GM10266 (cell line): ENCODE results near the gene CTCF.

Source experiments
- DNase-seq: peaks from one replicate; pipeline ENCODE4 v3.0.0; 2012; ENCODE audit errors: extremely low spot score
- CTCF ChIP-seq: IDR thresholded peaks from 2 replicates; pipeline ENCODE4 v1.5.1; 2012; ENCODE audit warnings: mild to moderate bottlenecking, low read depth; ENCODE audit not compliant: control insufficient read depth, insufficient read depth; ENCODE audit errors: missing control alignments

Gene CTCF

GRCh38 chr16:67663151-67663876, 101.0 kb downstream of the CTCF start:
- peak; percentile 51 for TF ChIP-seq CTCF
- DNase-seq, result peak; percentile 52

GRCh38 chr16:67663877-67664222, 101.5 kb downstream of the CTCF start:
- TF ChIP-seq CTCF, result no peak
- DNase-seq, result no peak

- no peak for TF ChIP-seq CTCF
- no peak for DNase-seq
These were observed 101.9 kb downstream of the CTCF start for GRCh38 chr16:67664258-67664657.

- no peak for DNase-seq
These were observed 102.5 kb downstream of the CTCF start for GRCh38 chr16:67664871-67665270.

GRCh38 chr16:67665598-67665997, 103.3 kb downstream of the CTCF start:
- DNase-seq, result no peak
- TF ChIP-seq CTCF, result no peak

More at GRCh38 chr16:67664871-67665270, 102.5 kb downstream of the CTCF start:
- no peak for TF ChIP-seq CTCF

- peak; percentile 54 for DNase-seq
These were observed 103.8 kb downstream of the CTCF start for GRCh38 chr16:67666032-67666551.

More at GRCh38 chr16:67666032-67666551, 103.8 kb downstream of the CTCF start:
- no peak for TF ChIP-seq CTCF
